ENCODE results near the gene IQCB1. TPM values are rescaled to one million over a fixed set of nuclear protein-coding genes. Genes with fewer than 3 reads are reported as not detected.
"Not testable (repeated sequence)": the region's sequence is repeated elsewhere in the genome, so short reads cannot be mapped to it uniquely, and the experiment has no call there.

IQCB1 gene
- total RNA-seq, 1 donor from 2014 or later: 17.1 TPM

GRCh38 chr3:121781611-121782010 is 53.2 kb downstream of the IQCB1 start:
- Mint-ChIP-seq H3K36me3 (ENCODE audit: unreplicated experiment) (peaks cover 55% of the 10 kb centered on the region), H3K27ac (ENCODE audit: unreplicated experiment) (no peak overlapping the region), H3K4me1 (ENCODE audit: unreplicated experiment) (no peaks in the 10 kb centered on the region), H3K4me3 (ENCODE audit: unreplicated experiment) (no peak overlapping the region), H3K27me3 (ENCODE audit: unreplicated experiment) (no peaks in the 10 kb centered on the region), H3K9me3 (ENCODE audit: unreplicated experiment) (no peaks in the 10 kb centered on the region)
- TF ChIP-seq CTCF (IDR thresholded peaks at IDR 0.05): no peak
- DNase-seq (ENCODE audit: extremely low spot score, unreplicated experiment): no peak

- not testable (repeated sequence) for H3K27me3 Mint-ChIP-seq (ENCODE audit: unreplicated experiment); DNase-seq (ENCODE audit: extremely low spot score, unreplicated experiment); H3K27ac Mint-ChIP-seq (ENCODE audit: unreplicated experiment); H3K4me3 Mint-ChIP-seq (ENCODE audit: unreplicated experiment); H3K4me1 Mint-ChIP-seq (ENCODE audit: unreplicated experiment); H3K9me3 Mint-ChIP-seq (ENCODE audit: unreplicated experiment)
- peaks cover 57% of the 10 kb centered on the region for H3K36me3 Mint-ChIP-seq (ENCODE audit: unreplicated experiment)
Measured at GRCh38 chr3:121775095-121775494, 59.8 kb downstream of the IQCB1 start.

GRCh38 chr3:121769246-121769645 is 65.6 kb downstream of the IQCB1 start:
- Mint-ChIP-seq H3K36me3 (ENCODE audit: unreplicated experiment) (peaks cover 29% of the 10 kb centered on the region), H3K27ac (ENCODE audit: unreplicated experiment) (no peak overlapping the region), H3K9me3 (ENCODE audit: unreplicated experiment) (peaks cover 6% of the 10 kb centered on the region), H3K27me3 (ENCODE audit: unreplicated experiment) (peaks cover under 1% of the 10 kb centered on the region), H3K4me1 (ENCODE audit: unreplicated experiment) (no peaks in the 10 kb centered on the region), H3K4me3 (ENCODE audit: unreplicated experiment) (no peak overlapping the region)
- DNase-seq (ENCODE audit: extremely low spot score, unreplicated experiment): no peak
- TF ChIP-seq CTCF (IDR thresholded peaks at IDR 0.05): no peak

- H3K9me3 Mint-ChIP-seq (ENCODE audit: unreplicated experiment): peaks cover 1% of the 10 kb centered on the region
- peaks cover 2% of the 10 kb centered on the region for H3K27me3 Mint-ChIP-seq (ENCODE audit: unreplicated experiment)
- H3K4me3 Mint-ChIP-seq (ENCODE audit: unreplicated experiment): no peak overlapping the region
- H3K27ac Mint-ChIP-seq (ENCODE audit: unreplicated experiment): no peak overlapping the region
- peaks cover 21% of the 10 kb centered on the region for H3K36me3 Mint-ChIP-seq (ENCODE audit: unreplicated experiment)
- TF ChIP-seq CTCF (IDR thresholded peaks at IDR 0.05): no peak
- DNase-seq (ENCODE audit: extremely low spot score, unreplicated experiment): no peak
- H3K4me1 Mint-ChIP-seq (ENCODE audit: unreplicated experiment): no peaks in the 10 kb centered on the region
Measured at GRCh38 chr3:121768452-121768851, 66.4 kb downstream of the IQCB1 start.

- Mint-ChIP-seq H3K9me3 (ENCODE audit: unreplicated experiment) (no peaks in the 10 kb centered on the region), H3K36me3 (ENCODE audit: unreplicated experiment) (no peaks in the 10 kb centered on the region), H3K27me3 (ENCODE audit: unreplicated experiment) (peaks cover 35% of the 10 kb centered on the region), H3K4me1 (ENCODE audit: unreplicated experiment) (no peaks in the 10 kb centered on the region), H3K27ac (ENCODE audit: unreplicated experiment) (no peak overlapping the region), H3K4me3 (ENCODE audit: unreplicated experiment) (no peak overlapping the region)
- no peak for DNase-seq (ENCODE audit: extremely low spot score, unreplicated experiment)
- TF ChIP-seq CTCF (IDR thresholded peaks at IDR 0.05): no peak
Measured at GRCh38 chr3:121759541-121760202, 75.2 kb downstream of the IQCB1 start.
